Measurements from ENCODE around the gene SPATA1.

- TF ChIP-seq CTCF (IDR thresholded peaks at IDR 0.05) (no peak), POLR2A (IDR thresholded peaks at IDR 0.05) (no peak), POLR2AphosphoS5 (IDR thresholded peaks at IDR 0.05) (no peak), EP300 (IDR thresholded peaks at IDR 0.05) (no peak)
Measured at GRCh38 chr1:84569216-84569615, 63.0 kb downstream of the SPATA1 start.

All from sigmoid colon (tissue), 4 donors.